A549 (cell line): ENCODE measurements around the gene MBLAC2. TPM values are rescaled to one million over a fixed set of nuclear protein-coding genes. Genes with fewer than 3 reads are reported as not detected.

Experiments
- ATAC-seq, 2 experiments: fragments of 200-7000 bp in 1 of 2; fragments of >200 bp in 1 of 2; cut with Nextera tagmentation in 1 of 2; cut with Tn5 transposase in 1 of 2; 3 replicates each; pipeline versions ENCODE4 v1.8.0 to v1.9.1; 2018 to 2020; ENCODE audit warnings: mild to moderate bottlenecking in 1 of 2, moderate library complexity in 1 of 2
- CTCF ChIA-PET: fragments of 300-600 bp; sonication (Branson Sonifier 250); formaldehyde crosslinking; extraction: SDS; loops from one replicate; lab custom pipeline; 2021; ENCODE audit warnings: antibody characterized with exemption, inconsistent platforms; lab: Yijun Ruan, JAX
- POLR2A ChIA-PET: fragments of 350-600 bp; formaldehyde crosslinking; extraction: SDS; loops from one replicate; lab custom pipeline; 2021; ENCODE audit warnings: antibody characterized with exemption, inconsistent platforms; lab: Yijun Ruan, JAX
- DNase-seq, 2 experiments: peaks; one replicate each; pipeline versions ENCODE4 v3.0.0 to v3.0.0-alpha.2; 2011 to 2016; ENCODE audit warnings: low read depth in 1 of 2, low spot score in 1 of 2
- FAIRE-seq: peaks from 2 replicates; lab custom pipeline; 2011; peaks lifted over from hg19 to GRCh38; lab: Jason Lieb, UNC
- H3K27ac ChIP-seq, 2 experiments: fragments of >200 bp; sonication (Bioruptor Twin); formaldehyde crosslinking; 3 replicates each; pipeline ENCODE4 v1.5.1; 2016 to 2017
- H3K4me1 ChIP-seq: fragments of >200 bp; sonication (Bioruptor Twin); formaldehyde crosslinking; 3 replicates; pipeline ENCODE4 v1.6.1; 2016
- H3K4me2 ChIP-seq: fragments of >200 bp; sonication (Bioruptor Twin); formaldehyde crosslinking; 3 replicates; pipeline ENCODE4 v1.6.1; 2016
- H3K4me3 ChIP-seq: fragments of >200 bp; sonication (Bioruptor Twin); formaldehyde crosslinking; 3 replicates; pipeline ENCODE4 v1.5.1; 2016
- H3K9me3 ChIP-seq: fragments of >200 bp; sonication (Bioruptor Twin); formaldehyde crosslinking; 3 replicates; pipeline ENCODE4 v1.6.1; 2016
- CBX8 ChIP-seq: fragments of 200-600 bp; sonication (generic); IDR thresholded peaks from 2 replicates; pipeline ENCODE4 v1.6.1; 2016
- CHD4 ChIP-seq: fragments of 200-600 bp; sonication (generic); IDR thresholded peaks from 2 replicates; pipeline ENCODE4 v1.6.1; 2016; ENCODE audit warnings: antibody characterized with exemption, mild to moderate bottlenecking, borderline replicate concordance
- ESRRA ChIP-seq: fragments of 150-350 bp; IDR thresholded peaks from 2 replicates; pipeline ENCODE4 v1.6.1; 2014; ENCODE audit warnings: mild to moderate bottlenecking, low read length, borderline replicate concordance
- KDM5A ChIP-seq: fragments of 200-600 bp; sonication (generic); IDR thresholded peaks from 2 replicates; pipeline ENCODE4 v1.6.1; 2016; ENCODE audit warnings: antibody characterized with exemption, mild to moderate bottlenecking
- MAFK ChIP-seq: fragments of 450-650 bp; IDR thresholded peaks from 2 replicates; pipeline ENCODE4 v1.6.1; 2014; ENCODE audit not compliant: partially characterized antibody
- MAZ ChIP-seq: fragments of 150-350 bp; IDR thresholded peaks from 2 replicates; pipeline ENCODE4 v1.6.1; 2014; ENCODE audit warnings: antibody characterized with exemption, low read depth, low read length, borderline replicate concordance
- NPAS2 ChIP-seq: fragments of 250-450 bp; sonication (Bioruptor Pico); IDR thresholded peaks from 2 replicates; pipeline ENCODE4 v1.8.0; 2022; ENCODE audit warnings: mild to moderate bottlenecking, moderate library complexity, borderline replicate concordance
- POLR2A ChIP-seq: IDR thresholded peaks from 2 replicates; pipeline ENCODE4 v1.6.1; 2012; ENCODE audit warnings: mild to moderate bottlenecking, low read length
- POLR2AphosphoS2 ChIP-seq: conservative IDR thresholded peaks from 2 replicates; pipeline ENCODE4 v1.6.1; 2012; ENCODE audit warnings: low read length, improper control_type of control experiment, inconsistent platforms
- RARB ChIP-seq: fragments of 250-450 bp; sonication (Bioruptor Pico); IDR thresholded peaks from 2 replicates; pipeline ENCODE4 v1.8.0; 2021; ENCODE audit warnings: mild to moderate bottlenecking, moderate library complexity
- RFX5 ChIP-seq: fragments of 450-650 bp; IDR thresholded peaks from 2 replicates; pipeline ENCODE4 v1.7.1; 2014; ENCODE audit warnings: antibody characterized with exemption, mild to moderate bottlenecking, moderate library complexity
- RNF2 ChIP-seq: fragments of 200-600 bp; sonication (generic); IDR thresholded peaks from 2 replicates; pipeline ENCODE4 v1.6.1; 2016; ENCODE audit warnings: low read depth, mild to moderate bottlenecking, antibody characterized with exemption, moderate library complexity, borderline replicate concordance
- TP53 ChIP-seq: fragments of 250-450 bp; sonication (Bioruptor Pico); IDR thresholded peaks from 2 replicates; pipeline ENCODE4 v1.5.0; 2021; ENCODE audit warnings: mild to moderate bottlenecking, moderate library complexity
- ZNF302 ChIP-seq: fragments of 250-450 bp; sonication (Bioruptor Pico); IDR thresholded peaks from 2 replicates; pipeline ENCODE4 v1.9.0; 2021; ENCODE audit warnings: inconsistent platforms, mild to moderate bottlenecking, moderate library complexity
- ZSCAN20 ChIP-seq: fragments of 250-450 bp; sonication (Bioruptor Pico); IDR thresholded peaks from 2 replicates; pipeline ENCODE4 v1.8.0; 2022; ENCODE audit warnings: mild to moderate bottlenecking, moderate library complexity
- WGBS: methylation state at CpG from one replicate; pipeline ENCODE4 v1.1.6; 2017; ENCODE audit errors: missing lambda C conversion rate; 5-methylcytosine and 5-hydroxymethylcytosine counted together
- polyA plus RNA-seq, 4 experiments: library from polyadenylated mRNA; depleted of rRNA in 3 of 4; stranded (reverse); fragments of >200 nt; fragmentation: RNase III in 1 of 4; extraction: RNeasy Plus Mini Kit Qiagen cat#74134 plus additional on column Dnase treatment in 1 of 4; gene quantifications; 2 replicates in 3 of 4; 3 replicates in 1 of 4; pipeline ENCODE4 v1.2.3, GENCODE V29; 2011 to 2017
- TF ChIP-seq, protein P1 (sequence below): fragments of >200 bp; sonication (Bioruptor Twin); formaldehyde crosslinking; IDR thresholded peaks from 2 replicates; pipeline ENCODE4 v1.6.1; 2016
- TF ChIP-seq, protein P2 (sequence below): fragments of >200 bp; sonication (Bioruptor Twin); formaldehyde crosslinking; IDR thresholded peaks from 3 replicates; pipeline ENCODE4 v1.6.1; 2016
- TF ChIP-seq, protein P3 (sequence below): fragments of >200 bp; sonication (Bioruptor Twin); formaldehyde crosslinking; IDR thresholded peaks from 3 replicates; pipeline ENCODE4 v1.5.1; 2016

The MBLAC2 gene
- polyA plus RNA-seq, 2 of the 4 experiments (the other 2 are of a cell fraction) = 5.3 to 5.7 TPM

DNA sequence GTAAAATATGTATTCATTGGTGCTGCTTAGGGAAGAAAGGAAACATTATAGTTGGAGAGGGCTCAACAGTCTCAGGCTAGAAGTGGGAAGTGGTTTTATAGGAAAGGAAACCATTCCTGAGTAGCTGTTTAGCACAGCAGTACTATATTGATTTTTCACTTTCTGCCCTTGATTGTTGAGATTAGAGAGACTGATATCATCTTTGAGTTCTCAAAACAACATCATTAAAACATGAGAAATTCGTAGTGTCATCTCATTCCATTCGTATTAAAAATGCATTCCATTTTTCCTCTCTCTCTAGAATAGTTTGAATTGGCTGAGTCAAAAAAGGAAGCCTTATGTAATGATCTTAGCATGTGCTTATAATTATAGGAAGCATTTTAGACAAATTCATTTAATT lies 14.2 kb upstream of the MBLAC2 start:
- no peak for ATAC-seq
- H3K4me2 ChIP-seq = no peak overlapping the region
- 64% methylated on average over 2 of the region's 2 CpGs for WGBS

GRCh38 chr5:90484540-90484939 lies 10.0 kb upstream of the MBLAC2 start:
- TF ChIP-seq POLR2AphosphoS2 = no peak
- Histone ChIP-seq H3K4me2 (no peak overlapping the region), H3K27ac (no peak overlapping the region), H3K4me3 (no peak overlapping the region), H3K4me1 (no peaks in the 10 kb centered on the region), H3K9me3 (no peaks in the 10 kb centered on the region)
- FAIRE-seq (no peak), ATAC-seq (no peak), DNase-seq (no peak)
- POLR2A ChIA-PET = no interaction called here
- CTCF ChIA-PET = no interaction called here
- 74% methylated on average over 3 of the region's 3 CpGs for WGBS

More for the DNA sequence above, 14.2 kb upstream of the MBLAC2 start:
- TF ChIP-seq ZNF302 (CRISPR knock-in tag) (no peak), RARB (CRISPR knock-in tag) (no peak), ESRRA (no peak), RFX5 (no peak), RNF2 (no peak), CBX8 (no peak), KDM5A (no peak), TP53 (CRISPR knock-in tag) (no peak), MAFK (no peak), ZSCAN20 (CRISPR knock-in tag) (no peak), NPAS2 (CRISPR knock-in tag) (no peak), CHD4 (no peak)
- TF ChIP-seq, protein P1, sequence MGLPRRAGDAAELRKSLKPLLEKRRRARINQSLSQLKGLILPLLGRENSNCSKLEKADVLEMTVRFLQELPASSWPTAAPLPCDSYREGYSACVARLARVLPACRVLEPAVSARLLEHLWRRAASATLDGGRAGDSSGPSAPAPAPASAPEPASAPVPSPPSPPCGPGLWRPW = no peak
- TF ChIP-seq, protein P2, sequence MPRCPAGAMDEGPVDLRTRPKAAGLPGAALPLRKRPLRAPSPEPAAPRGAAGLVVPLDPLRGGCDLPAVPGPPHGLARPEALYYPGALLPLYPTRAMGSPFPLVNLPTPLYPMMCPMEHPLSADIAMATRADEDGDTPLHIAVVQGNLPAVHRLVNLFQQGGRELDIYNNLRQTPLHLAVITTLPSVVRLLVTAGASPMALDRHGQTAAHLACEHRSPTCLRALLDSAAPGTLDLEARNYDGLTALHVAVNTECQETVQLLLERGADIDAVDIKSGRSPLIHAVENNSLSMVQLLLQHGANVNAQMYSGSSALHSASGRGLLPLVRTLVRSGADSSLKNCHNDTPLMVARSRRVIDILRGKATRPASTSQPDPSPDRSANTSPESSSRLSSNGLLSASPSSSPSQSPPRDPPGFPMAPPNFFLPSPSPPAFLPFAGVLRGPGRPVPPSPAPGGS = no peak
- TF ChIP-seq, protein P3, sequence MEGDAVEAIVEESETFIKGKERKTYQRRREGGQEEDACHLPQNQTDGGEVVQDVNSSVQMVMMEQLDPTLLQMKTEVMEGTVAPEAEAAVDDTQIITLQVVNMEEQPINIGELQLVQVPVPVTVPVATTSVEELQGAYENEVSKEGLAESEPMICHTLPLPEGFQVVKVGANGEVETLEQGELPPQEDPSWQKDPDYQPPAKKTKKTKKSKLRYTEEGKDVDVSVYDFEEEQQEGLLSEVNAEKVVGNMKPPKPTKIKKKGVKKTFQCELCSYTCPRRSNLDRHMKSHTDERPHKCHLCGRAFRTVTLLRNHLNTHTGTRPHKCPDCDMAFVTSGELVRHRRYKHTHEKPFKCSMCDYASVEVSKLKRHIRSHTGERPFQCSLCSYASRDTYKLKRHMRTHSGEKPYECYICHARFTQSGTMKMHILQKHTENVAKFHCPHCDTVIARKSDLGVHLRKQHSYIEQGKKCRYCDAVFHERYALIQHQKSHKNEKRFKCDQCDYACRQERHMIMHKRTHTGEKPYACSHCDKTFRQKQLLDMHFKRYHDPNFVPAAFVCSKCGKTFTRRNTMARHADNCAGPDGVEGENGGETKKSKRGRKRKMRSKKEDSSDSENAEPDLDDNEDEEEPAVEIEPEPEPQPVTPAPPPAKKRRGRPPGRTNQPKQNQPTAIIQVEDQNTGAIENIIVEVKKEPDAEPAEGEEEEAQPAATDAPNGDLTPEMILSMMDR = no peak
- Histone ChIP-seq H3K4me1 (no peaks in the 10 kb centered on the region), H3K9me3 (no peaks in the 10 kb centered on the region), H3K27ac (no peak overlapping the region), H3K4me3 (no peak overlapping the region)
- FAIRE-seq = no peak
- POLR2A ChIA-PET = no interaction called here
- no peak for DNase-seq
- CTCF ChIA-PET = interaction anchor here (1.6 kb wide), 1 partner anchor 14 kb away, joined by 5 read pairs; the partner anchor contains the start of genes MBLAC2 and POLR3G

- no peak overlapping the region for H3K4me2 ChIP-seq
- POLR2A ChIA-PET = no interaction called here
Measured at GRCh38 chr5:90483206-90483605, 8.6 kb upstream of the MBLAC2 start.

GRCh38 chr5:90480699-90481098 lies 6.1 kb upstream of the MBLAC2 start:
- CTCF ChIA-PET = no interaction called here

More at GRCh38 chr5:90483206-90483605, 8.6 kb upstream of the MBLAC2 start:
- H3K27ac ChIP-seq = no peak overlapping the region
- no peak for TF ChIP-seq POLR2A
- no peaks in the 10 kb centered on the region for H3K9me3 ChIP-seq
- 92% methylated on average over 8 of the region's 8 CpGs for WGBS
- CTCF ChIA-PET = interaction anchor here (1.4 to 1.5 kb wide), 2 partner anchors 10 to 47 kb away, joined by 3 to 4 read pairs; partner anchors contain the start of gene LYSMD3
- no peak for DNase-seq
- ATAC-seq = no peak
- no peak for FAIRE-seq
- H3K4me3 ChIP-seq = no peak overlapping the region
- no peaks in the 10 kb centered on the region for H3K4me1 ChIP-seq

More at GRCh38 chr5:90480699-90481098, 6.1 kb upstream of the MBLAC2 start:
- FAIRE-seq (no peak), ATAC-seq (no peak), DNase-seq (no peak)
- peak; percentile 7 for TF ChIP-seq MAFK
- no peak for TF ChIP-seq MAZ
- Histone ChIP-seq H3K9me3 (no peaks in the 10 kb centered on the region), H3K4me2 (no peak overlapping the region), H3K4me3 (no peak overlapping the region), H3K27ac (no peak overlapping the region), H3K4me1 (no peaks in the 10 kb centered on the region; the same call in 2 of the 3 replicates)
- 95% methylated on average over 1 of the region's 1 CpG for WGBS
- POLR2A ChIA-PET = no interaction called here
